Neural progenitor cell (in vitro differentiated cells): ENCODE results near the gene HOXC10. TPM values are rescaled to one million over a fixed set of nuclear protein-coding genes. Genes with fewer than 3 reads are reported as not detected.
A peak's percentile ranks its signal among the peaks of the same experiment; 100 is the strongest.

Experiments
- DNase-seq: peaks from one replicate; pipeline ENCODE4 v3.0.0-alpha.2; 2016; ENCODE audit warnings: low spot score
- H2AFZ ChIP-seq: fragments of 200-600 bp; sonication (generic); replicated peaks from 2 replicates; pipeline ENCODE4 v1.6.1; 2016; ENCODE audit warnings: antibody characterized with exemption
- H3F3A ChIP-seq: fragments of 200-600 bp; sonication (generic); 2 replicates; pipeline ENCODE4 v1.6.1; 2016; ENCODE audit warnings: antibody characterized with exemption, low read depth
- H3K27ac ChIP-seq: fragments of 200-600 bp; sonication (generic); 2 replicates; pipeline ENCODE4 v1.5.1; 2016; ENCODE audit warnings: mild to moderate bottlenecking
- H3K27me3 ChIP-seq: fragments of 200-600 bp; sonication (generic); 2 replicates; pipeline ENCODE4 v1.6.1; 2016; ENCODE audit warnings: mild to moderate bottlenecking, moderate library complexity
- H3K36me3 ChIP-seq: fragments of 200-600 bp; sonication (generic); 2 replicates; pipeline ENCODE4 v1.5.1; 2016
- H3K4me1 ChIP-seq: fragments of 200-600 bp; sonication (generic); 2 replicates; pipeline ENCODE4 v1.6.1; 2016; ENCODE audit warnings: mixed run types
- H3K4me2 ChIP-seq: fragments of 200-600 bp; sonication (generic); 2 replicates; pipeline ENCODE4 v1.6.1; 2016
- H3K4me3 ChIP-seq: fragments of 200-600 bp; sonication (generic); 2 replicates; pipeline ENCODE4 v1.5.1; 2016
- H3K79me2 ChIP-seq: fragments of 200-600 bp; sonication (generic); 2 replicates; pipeline ENCODE4 v1.6.1; 2016; ENCODE audit warnings: low read depth
- H3K9ac ChIP-seq: fragments of 200-600 bp; sonication (generic); 2 replicates; pipeline ENCODE4 v1.6.1; 2016
- H3K9me3 ChIP-seq: fragments of 200-600 bp; sonication (generic); 2 replicates; pipeline ENCODE4 v1.5.1; 2016; ENCODE audit warnings: low read depth
- H4K20me1 ChIP-seq: fragments of 200-600 bp; sonication (generic); 2 replicates; pipeline ENCODE4 v1.6.1; 2016; ENCODE audit warnings: low read depth
- H3K27ac Mint-ChIP-seq: 3 replicates; pipeline ENCODE4 v1.8.0; 2021; ENCODE audit warnings: mixed read lengths
- H3K27me3 Mint-ChIP-seq: 2 replicates; pipeline ENCODE4 v1.8.0; 2022; ENCODE audit warnings: low read depth, mild to moderate bottlenecking, inconsistent platforms, moderate library complexity, mixed read lengths; ENCODE audit not compliant: insufficient read depth
- H3K36me3 Mint-ChIP-seq: 3 replicates; pipeline ENCODE4 v1.8.0; 2021; ENCODE audit warnings: mixed read lengths
- H3K4me1 Mint-ChIP-seq: 3 replicates; pipeline ENCODE4 v1.8.0; 2021; ENCODE audit warnings: mixed read lengths
- H3K4me3 Mint-ChIP-seq: 3 replicates; pipeline ENCODE4 v1.8.0; 2021; ENCODE audit warnings: mild to moderate bottlenecking, moderate library complexity, mixed read lengths
- H3K9me3 Mint-ChIP-seq: 3 replicates; pipeline ENCODE4 v1.8.0; 2020; ENCODE audit warnings: mixed read lengths
- EZH2 ChIP-seq: fragments of 200-600 bp; sonication (generic); IDR thresholded peaks from 2 replicates; pipeline ENCODE4 v1.6.1; 2017; ENCODE audit warnings: antibody characterized with exemption, mild to moderate bottlenecking, moderate library complexity
- EZH2phosphoT487 ChIP-seq: fragments of 200-600 bp; sonication (generic); IDR thresholded peaks from 2 replicates; pipeline ENCODE4 v1.6.1; 2017; ENCODE audit warnings: antibody characterized with exemption
- total RNA-seq: library from RNA; depleted of rRNA; stranded (reverse); fragments of >200 nt; gene quantifications from 2 replicates; pipeline ENCODE4 v1.2.3, GENCODE V29; 2015; ENCODE audit warnings: low replicate concordance
- TF ChIP-seq, protein P1 (sequence below): fragments of 200-600 bp; sonication (generic); IDR thresholded peaks from 2 replicates; pipeline ENCODE4 v1.5.1; 2017; ENCODE audit warnings: antibody characterized with exemption, mild to moderate bottlenecking

Gene HOXC10
- total RNA-seq, 1 donor from 2014 or later, result not detected

DNA sequence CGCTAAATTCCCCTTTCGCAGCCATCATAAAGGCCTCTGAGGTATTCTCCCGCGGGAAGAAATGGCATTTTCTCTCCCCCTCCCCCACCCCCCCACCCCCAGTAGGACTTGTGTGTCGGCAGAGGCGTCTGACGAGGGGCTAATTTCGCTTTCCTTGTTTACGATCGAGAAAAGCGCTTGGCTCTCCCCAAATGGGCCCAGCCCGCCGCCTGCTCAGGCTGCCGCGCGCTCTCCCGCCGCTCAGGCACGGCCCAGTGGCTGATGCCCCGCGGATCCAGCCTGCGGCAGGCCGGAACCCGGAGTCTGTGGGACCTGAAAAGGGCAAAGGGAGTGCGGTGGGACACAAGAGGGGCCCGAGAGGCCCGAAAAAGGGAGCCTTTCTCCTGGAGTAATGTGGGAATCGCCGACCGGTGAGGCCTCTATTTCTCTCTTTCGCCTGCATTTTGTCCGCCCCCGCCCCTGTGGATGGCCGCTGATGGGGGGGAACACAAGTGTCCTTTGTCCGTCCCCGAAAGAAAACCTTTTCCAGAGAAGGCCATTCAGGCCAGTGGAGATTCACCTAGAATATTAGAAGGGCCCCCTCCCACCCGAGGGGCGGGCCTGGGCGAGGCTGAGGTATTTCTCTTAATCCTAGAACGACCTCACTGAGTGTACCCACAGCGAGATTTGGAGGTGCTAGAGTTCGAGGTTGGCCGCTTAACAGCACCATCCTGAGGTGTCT, 34.3 kb downstream of the HOXC10 start:
- no peaks in the 10 kb centered on the region for H3K36me3 ChIP-seq
- peak overlapping the region; percentile 21 for H3K4me3 Mint-ChIP-seq
- no peak overlapping the region for H3K4me2 ChIP-seq
- no peak overlapping the region for H3K4me3 ChIP-seq
- H3K4me1 ChIP-seq, result no peaks in the 10 kb centered on the region
- peak; percentile 51 for DNase-seq
- H3K79me2 ChIP-seq, result no peaks in the 10 kb centered on the region
- no peak overlapping the region for H3K27ac ChIP-seq
- no peak overlapping the region for H2AFZ ChIP-seq
- peaks cover 85% of the 10 kb centered on the region for H4K20me1 ChIP-seq
- peaks cover 100% of the 10 kb centered on the region for H3K27me3 ChIP-seq
- H3K27me3 Mint-ChIP-seq, result peaks cover 89% of the 10 kb centered on the region
- no peaks in the 10 kb centered on the region for H3K36me3 Mint-ChIP-seq
- no peak overlapping the region for H3K9ac ChIP-seq
- no peak overlapping the region for H3K27ac Mint-ChIP-seq
- peaks cover 3% of the 10 kb centered on the region for H3K9me3 Mint-ChIP-seq
- TF ChIP-seq EZH2 (peak; percentile 93), EZH2phosphoT487 (peak; percentile 89)
- TF ChIP-seq, protein P1, sequence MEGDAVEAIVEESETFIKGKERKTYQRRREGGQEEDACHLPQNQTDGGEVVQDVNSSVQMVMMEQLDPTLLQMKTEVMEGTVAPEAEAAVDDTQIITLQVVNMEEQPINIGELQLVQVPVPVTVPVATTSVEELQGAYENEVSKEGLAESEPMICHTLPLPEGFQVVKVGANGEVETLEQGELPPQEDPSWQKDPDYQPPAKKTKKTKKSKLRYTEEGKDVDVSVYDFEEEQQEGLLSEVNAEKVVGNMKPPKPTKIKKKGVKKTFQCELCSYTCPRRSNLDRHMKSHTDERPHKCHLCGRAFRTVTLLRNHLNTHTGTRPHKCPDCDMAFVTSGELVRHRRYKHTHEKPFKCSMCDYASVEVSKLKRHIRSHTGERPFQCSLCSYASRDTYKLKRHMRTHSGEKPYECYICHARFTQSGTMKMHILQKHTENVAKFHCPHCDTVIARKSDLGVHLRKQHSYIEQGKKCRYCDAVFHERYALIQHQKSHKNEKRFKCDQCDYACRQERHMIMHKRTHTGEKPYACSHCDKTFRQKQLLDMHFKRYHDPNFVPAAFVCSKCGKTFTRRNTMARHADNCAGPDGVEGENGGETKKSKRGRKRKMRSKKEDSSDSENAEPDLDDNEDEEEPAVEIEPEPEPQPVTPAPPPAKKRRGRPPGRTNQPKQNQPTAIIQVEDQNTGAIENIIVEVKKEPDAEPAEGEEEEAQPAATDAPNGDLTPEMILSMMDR, result no peak
- H3K4me1 Mint-ChIP-seq, result no peaks in the 10 kb centered on the region
- H3K9me3 ChIP-seq, result no peaks in the 10 kb centered on the region
- no peaks in the 10 kb centered on the region for H3F3A ChIP-seq

DNA sequence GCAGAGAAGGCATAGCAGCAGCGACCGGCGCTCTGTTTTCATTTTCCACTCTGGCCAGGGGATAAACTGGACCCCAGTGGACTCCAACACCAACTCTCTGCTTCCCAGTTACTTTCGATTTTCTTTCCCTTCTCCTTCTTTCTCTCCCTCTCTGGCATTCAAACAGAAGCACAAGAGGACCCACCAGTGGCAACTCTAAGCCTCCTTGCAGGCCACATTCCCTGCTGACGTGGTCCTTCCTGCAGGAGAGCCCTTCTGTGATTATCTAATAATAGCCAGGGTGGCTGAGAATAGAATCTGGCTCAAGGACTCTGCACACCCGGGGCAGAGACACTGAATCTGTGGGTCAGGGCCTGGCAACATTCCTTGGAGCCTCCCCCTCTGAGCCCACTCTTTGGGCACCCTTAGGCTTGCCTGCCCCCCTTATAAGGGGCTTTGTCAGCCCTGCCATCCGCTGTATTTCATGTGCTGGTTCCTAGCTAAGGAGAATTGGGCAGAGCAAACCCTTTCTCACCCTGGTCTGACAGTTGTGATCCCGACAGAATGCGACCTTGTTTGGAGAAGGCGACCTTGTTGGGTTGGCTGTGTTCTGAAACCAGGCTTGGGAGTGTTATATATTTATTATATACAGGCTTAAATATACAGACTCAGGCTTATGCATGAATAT, 35.1 kb downstream of the HOXC10 start:
- Histone ChIP-seq H4K20me1 (peaks cover 85% of the 10 kb centered on the region), H3K4me1 (no peaks in the 10 kb centered on the region), H3K27ac (no peak overlapping the region), H3K27me3 (peaks cover 100% of the 10 kb centered on the region), H3K4me3 (no peak overlapping the region), H3K9ac (no peak overlapping the region), H3K4me2 (no peak overlapping the region), H3K9me3 (no peaks in the 10 kb centered on the region), H3K79me2 (no peaks in the 10 kb centered on the region), H2AFZ (no peak overlapping the region), H3F3A (no peaks in the 10 kb centered on the region), H3K36me3 (no peaks in the 10 kb centered on the region)
- H3K9me3 Mint-ChIP-seq, result peaks cover under 1% of the 10 kb centered on the region
- peak overlapping the region; percentile 10 for H3K4me3 Mint-ChIP-seq
- H3K36me3 Mint-ChIP-seq, result no peaks in the 10 kb centered on the region
- no peak overlapping the region for H3K27ac Mint-ChIP-seq
- DNase-seq, result no peak
- H3K27me3 Mint-ChIP-seq, result peaks cover 89% of the 10 kb centered on the region
- TF ChIP-seq EZH2phosphoT487 (no peak), EZH2 (no peak)
- TF ChIP-seq, protein P1, result no peak
- no peaks in the 10 kb centered on the region for H3K4me1 Mint-ChIP-seq

DNA sequence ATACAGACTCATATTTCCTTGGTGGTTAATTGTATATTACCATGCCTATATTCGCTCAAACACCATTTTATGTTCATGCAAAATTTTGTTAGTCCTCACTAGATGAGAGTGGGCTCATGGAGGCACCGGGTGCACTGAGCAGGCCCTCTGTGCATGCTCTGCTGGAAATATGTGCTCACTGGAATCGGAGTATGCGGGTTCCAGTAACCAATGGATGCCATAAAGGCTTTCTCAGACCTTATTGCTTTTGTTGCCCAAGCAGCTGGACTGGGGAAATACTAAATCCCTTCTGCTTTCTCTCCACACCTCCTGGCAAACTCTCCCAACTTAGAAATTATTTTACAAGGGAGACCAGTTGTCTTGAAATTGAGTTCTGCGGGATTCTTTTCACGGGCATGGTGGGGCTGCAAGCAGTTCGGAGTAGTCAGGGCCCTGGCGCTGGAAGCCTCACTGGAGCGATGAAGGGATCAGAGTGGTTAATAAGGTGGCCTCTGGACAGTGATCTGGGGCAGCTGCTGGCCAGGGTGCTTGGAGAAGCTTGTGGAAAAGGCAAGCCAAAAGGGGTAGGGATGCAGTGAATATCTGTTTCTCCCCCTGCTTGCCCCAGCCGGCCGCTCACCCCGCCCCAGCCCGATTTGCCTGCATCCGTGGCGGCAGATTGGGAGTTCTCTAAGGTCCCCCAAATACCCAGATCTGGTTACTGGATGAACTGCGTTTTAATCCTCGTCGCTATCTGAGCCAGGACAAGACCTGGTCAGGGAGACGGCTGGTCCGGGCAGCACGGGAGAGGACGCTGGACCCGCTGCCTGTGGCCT, 35.9 kb downstream of the HOXC10 start:
- H3K9me3 ChIP-seq, result no peaks in the 10 kb centered on the region
- DNase-seq, result no peak
- no peaks in the 10 kb centered on the region for H3K79me2 ChIP-seq
- no peaks in the 10 kb centered on the region for H3F3A ChIP-seq
- H2AFZ ChIP-seq, result no peak overlapping the region
- Mint-ChIP-seq H3K9me3 (no peaks in the 10 kb centered on the region), H3K27ac (no peak overlapping the region), H3K4me3 (no peak overlapping the region), H3K4me1 (no peaks in the 10 kb centered on the region), H3K27me3 (peaks cover 89% of the 10 kb centered on the region), H3K36me3 (no peaks in the 10 kb centered on the region)
- no peak overlapping the region for H3K4me3 ChIP-seq
- no peak overlapping the region for H3K9ac ChIP-seq
- TF ChIP-seq EZH2phosphoT487, result no peak
- TF ChIP-seq, protein P1, result no peak
- no peak for TF ChIP-seq EZH2
- H3K27ac ChIP-seq, result no peak overlapping the region
- peaks cover 100% of the 10 kb centered on the region for H3K27me3 ChIP-seq
- H4K20me1 ChIP-seq, result peaks cover 85% of the 10 kb centered on the region
- H3K36me3 ChIP-seq, result no peaks in the 10 kb centered on the region
- no peaks in the 10 kb centered on the region for H3K4me1 ChIP-seq
- no peak overlapping the region for H3K4me2 ChIP-seq
